Osteoblast (primary cell): ENCODE measurements around the gene CCDC142. TPM values are rescaled to one million over a fixed set of nuclear protein-coding genes. Genes with fewer than 3 reads are reported as not detected.

Experiments used
- DNase-seq: peaks from one replicate; pipeline ENCODE4 v3.0.0; 2011; ENCODE audit warnings: low spot score, mixed read lengths; ENCODE audit not compliant: insufficient read length; ENCODE audit errors: missing footprints
- H2AFZ ChIP-seq: 2 replicates; pipeline ENCODE4 v1.6.0; 2011; ENCODE audit warnings: mild to moderate bottlenecking, low read length
- H3K27ac ChIP-seq: 2 replicates; pipeline ENCODE4 v1.5.1; 2011; ENCODE audit warnings: mild to moderate bottlenecking, low read depth, low read length, moderate library complexity
- H3K27me3 ChIP-seq: 2 replicates; pipeline ENCODE4 v1.6.0; 2012; ENCODE audit warnings: mild to moderate bottlenecking, control low read depth, inconsistent platforms, low read length, moderate library complexity; ENCODE audit not compliant: insufficient read depth
- H3K36me3 ChIP-seq: 2 replicates; pipeline ENCODE4 v1.5.1; 2011; ENCODE audit warnings: mild to moderate bottlenecking, low read length, control low read depth, moderate library complexity; ENCODE audit not compliant: insufficient read depth
- H3K4me1 ChIP-seq: 2 replicates; pipeline ENCODE4 v1.5.1; 2011; ENCODE audit warnings: mild to moderate bottlenecking, low read length, control low read depth, moderate library complexity; ENCODE audit not compliant: insufficient read depth
- H3K4me2 ChIP-seq: 2 replicates; pipeline ENCODE4 v1.6.0; 2011; ENCODE audit warnings: mild to moderate bottlenecking, low read length; ENCODE audit not compliant: insufficient read depth
- H3K4me3 ChIP-seq: fragments of 200-600 bp; sonication (generic); 3 replicates; pipeline ENCODE4 v1.5.1; 2012; ENCODE audit warnings: mild to moderate bottlenecking, low read length, inconsistent platforms; ENCODE audit not compliant: insufficient read depth
- H3K79me2 ChIP-seq: 2 replicates; pipeline ENCODE4 v1.6.0; 2012; ENCODE audit warnings: mild to moderate bottlenecking, low read length, control low read depth, inconsistent platforms; ENCODE audit not compliant: insufficient read depth
- H3K9me3 ChIP-seq: 2 replicates; pipeline ENCODE4 v1.5.1; 2011; ENCODE audit warnings: low read depth, low read length, control low read depth
- H4K20me1 ChIP-seq: 2 replicates; pipeline ENCODE4 v1.6.0; 2012; ENCODE audit warnings: mild to moderate bottlenecking, low read length, control low read depth; ENCODE audit not compliant: insufficient read depth
- total RNA-seq: library from RNA; depleted of rRNA; stranded (reverse); fragments of >200 nt; gene quantifications from 2 replicates; pipeline ENCODE4 v1.2.3, GENCODE V29; 2012
- TF ChIP-seq, protein P1 (sequence below): IDR thresholded peaks from 2 replicates; pipeline ENCODE4 v1.5.1; 2011; ENCODE audit warnings: mild to moderate bottlenecking, low read depth, low read length, moderate library complexity; ENCODE audit errors: extremely low read depth

The CCDC142 gene
- total RNA-seq, 1 donor = 32.6 TPM

DNA sequence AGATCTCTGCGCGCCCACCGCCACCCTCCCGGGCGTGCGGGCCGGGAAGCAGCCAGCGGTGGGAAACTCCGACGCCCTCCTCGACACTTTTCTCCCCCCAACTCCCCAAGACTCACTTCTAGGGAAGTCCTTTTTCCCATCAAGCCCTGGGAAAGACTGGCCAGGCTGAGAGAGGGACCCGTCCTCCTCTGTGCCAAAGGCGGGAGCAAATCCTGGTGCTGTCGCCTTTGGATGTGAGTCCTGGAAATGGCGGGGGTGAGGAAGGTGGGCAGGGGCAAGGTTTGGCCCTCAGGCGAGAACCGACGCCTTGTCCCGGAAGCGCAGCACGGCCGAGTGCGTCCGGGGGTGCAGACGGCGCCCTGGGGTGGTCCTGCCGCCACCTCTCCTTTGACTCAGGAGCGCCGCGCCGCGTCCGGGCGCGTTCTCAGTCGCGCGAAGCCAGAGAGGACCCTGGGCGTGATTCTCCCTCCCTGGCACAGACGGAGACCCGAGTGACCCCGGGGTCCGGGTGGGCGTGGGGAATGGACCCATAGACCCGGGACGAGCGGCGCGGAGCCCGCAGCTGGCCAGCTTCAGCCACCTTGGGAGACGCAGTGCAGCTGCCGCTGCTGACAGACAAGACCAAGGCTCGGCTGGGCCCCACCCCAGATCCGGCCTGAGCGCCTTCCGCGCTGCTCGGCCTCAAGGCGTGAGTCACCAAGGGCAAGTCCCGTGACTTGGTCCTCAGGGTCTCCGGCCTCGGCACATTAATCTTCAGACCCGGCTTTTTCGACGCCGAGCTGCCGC lies 20.1 kb upstream of the CCDC142 start:
- peak overlapping the region; percentile 91 for H3K4me2 ChIP-seq
- H3K9me3 ChIP-seq = no peaks in the 10 kb centered on the region
- peaks cover 41% of the 10 kb centered on the region for H3K79me2 ChIP-seq
- peak overlapping the region; percentile 80 for H3K4me3 ChIP-seq
- H4K20me1 ChIP-seq = no peaks in the 10 kb centered on the region
- peak overlapping the region; percentile 81 for H3K27ac ChIP-seq
- peak overlapping the region; percentile 82 for H2AFZ ChIP-seq
- TF ChIP-seq, protein P1, sequence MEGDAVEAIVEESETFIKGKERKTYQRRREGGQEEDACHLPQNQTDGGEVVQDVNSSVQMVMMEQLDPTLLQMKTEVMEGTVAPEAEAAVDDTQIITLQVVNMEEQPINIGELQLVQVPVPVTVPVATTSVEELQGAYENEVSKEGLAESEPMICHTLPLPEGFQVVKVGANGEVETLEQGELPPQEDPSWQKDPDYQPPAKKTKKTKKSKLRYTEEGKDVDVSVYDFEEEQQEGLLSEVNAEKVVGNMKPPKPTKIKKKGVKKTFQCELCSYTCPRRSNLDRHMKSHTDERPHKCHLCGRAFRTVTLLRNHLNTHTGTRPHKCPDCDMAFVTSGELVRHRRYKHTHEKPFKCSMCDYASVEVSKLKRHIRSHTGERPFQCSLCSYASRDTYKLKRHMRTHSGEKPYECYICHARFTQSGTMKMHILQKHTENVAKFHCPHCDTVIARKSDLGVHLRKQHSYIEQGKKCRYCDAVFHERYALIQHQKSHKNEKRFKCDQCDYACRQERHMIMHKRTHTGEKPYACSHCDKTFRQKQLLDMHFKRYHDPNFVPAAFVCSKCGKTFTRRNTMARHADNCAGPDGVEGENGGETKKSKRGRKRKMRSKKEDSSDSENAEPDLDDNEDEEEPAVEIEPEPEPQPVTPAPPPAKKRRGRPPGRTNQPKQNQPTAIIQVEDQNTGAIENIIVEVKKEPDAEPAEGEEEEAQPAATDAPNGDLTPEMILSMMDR = peak; percentile 16
- no peaks in the 10 kb centered on the region for H3K27me3 ChIP-seq
- peaks cover 14% of the 10 kb centered on the region for H3K36me3 ChIP-seq
- H3K4me1 ChIP-seq = peaks cover 53% of the 10 kb centered on the region
- DNase-seq = peak; percentile 99

DNA sequence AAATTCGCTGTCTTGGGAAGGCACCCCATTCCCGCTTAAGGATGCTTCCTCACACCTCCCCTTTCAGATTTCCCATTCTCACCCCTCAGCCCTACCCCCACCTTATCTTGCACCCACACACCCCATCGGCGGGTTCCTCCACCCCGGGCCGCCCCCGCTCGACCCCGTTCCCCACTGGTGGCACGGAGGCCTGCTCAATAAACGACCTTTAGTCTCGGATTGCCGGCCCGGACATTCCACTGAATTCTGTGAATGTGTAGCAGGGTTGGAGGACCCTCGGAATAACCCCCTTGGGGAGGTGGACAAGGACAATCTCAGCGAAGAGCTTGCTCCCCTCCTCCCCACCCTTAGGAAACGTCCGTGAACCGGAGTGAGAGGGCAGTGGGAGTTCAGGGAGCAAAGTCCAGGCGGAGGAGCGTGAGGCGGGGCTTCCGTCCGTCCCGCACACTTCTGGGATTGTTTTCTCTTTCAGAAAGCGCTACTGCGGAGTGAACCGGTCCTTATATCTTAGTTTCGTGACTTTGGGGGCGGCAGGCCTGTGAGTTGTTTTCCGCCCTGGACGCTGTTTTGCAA lies 19.4 kb upstream of the CCDC142 start:
- peak; percentile 74 for DNase-seq

DNA sequence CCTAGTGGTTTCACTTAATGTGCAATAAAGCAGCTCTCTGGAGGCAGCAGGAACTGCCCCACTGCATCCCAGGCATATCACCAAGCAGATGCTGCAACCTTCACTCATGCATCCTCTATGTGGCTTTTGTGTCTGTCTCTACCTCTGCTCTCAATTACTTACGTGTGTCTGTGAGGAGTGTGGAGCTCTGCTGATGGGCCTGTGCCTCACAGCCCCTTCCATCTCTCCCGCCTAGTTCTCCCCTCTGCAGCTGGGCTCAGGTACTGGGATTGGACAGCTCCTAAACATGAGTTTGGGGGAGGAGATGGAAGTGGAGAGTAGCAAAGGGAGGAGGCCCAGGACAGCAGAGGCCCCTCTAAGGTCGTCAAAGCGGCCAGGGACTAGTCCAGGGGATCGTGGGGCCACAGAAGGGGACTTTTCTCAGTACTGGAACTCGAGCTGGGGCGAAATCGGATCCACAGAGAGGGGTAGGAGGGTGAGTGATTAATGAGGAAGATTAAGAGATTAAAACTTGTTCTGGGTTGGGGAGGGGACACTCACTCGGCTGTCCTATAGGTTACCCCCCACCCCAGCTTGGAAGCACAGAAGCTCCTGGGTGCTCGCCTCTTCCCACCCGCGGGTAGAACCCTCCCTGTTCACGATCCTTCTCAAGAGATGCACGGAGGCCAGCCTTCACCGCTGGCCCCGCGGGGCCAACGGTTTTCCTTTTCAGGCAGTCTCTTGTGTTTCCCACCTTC lies 18.7 kb upstream of the CCDC142 start:
- peaks cover 14% of the 10 kb centered on the region for H3K36me3 ChIP-seq
- H3K79me2 ChIP-seq = peaks cover 34% of the 10 kb centered on the region
- H3K4me2 ChIP-seq = no peak overlapping the region
- no peaks in the 10 kb centered on the region for H3K27me3 ChIP-seq
- no peak overlapping the region for H3K4me3 ChIP-seq
- H3K9me3 ChIP-seq = no peaks in the 10 kb centered on the region
- DNase-seq = peak; percentile 83
- TF ChIP-seq, protein P1 = no peak
- peaks cover 44% of the 10 kb centered on the region for H3K4me1 ChIP-seq
- no peak overlapping the region for H3K27ac ChIP-seq
- no peak overlapping the region for H2AFZ ChIP-seq
- no peaks in the 10 kb centered on the region for H4K20me1 ChIP-seq

More for the DNA sequence above, 19.4 kb upstream of the CCDC142 start:
- Histone ChIP-seq H3K27me3 (no peaks in the 10 kb centered on the region), H3K4me3 (peak overlapping the region; percentile 80), H3K4me2 (peak overlapping the region; percentile 91), H3K27ac (no peak overlapping the region), H3K36me3 (peaks cover 14% of the 10 kb centered on the region), H3K9me3 (no peaks in the 10 kb centered on the region), H2AFZ (no peak overlapping the region), H3K4me1 (peaks cover 50% of the 10 kb centered on the region), H4K20me1 (no peaks in the 10 kb centered on the region), H3K79me2 (peaks cover 41% of the 10 kb centered on the region)
- TF ChIP-seq, protein P1 = no peak

DNA sequence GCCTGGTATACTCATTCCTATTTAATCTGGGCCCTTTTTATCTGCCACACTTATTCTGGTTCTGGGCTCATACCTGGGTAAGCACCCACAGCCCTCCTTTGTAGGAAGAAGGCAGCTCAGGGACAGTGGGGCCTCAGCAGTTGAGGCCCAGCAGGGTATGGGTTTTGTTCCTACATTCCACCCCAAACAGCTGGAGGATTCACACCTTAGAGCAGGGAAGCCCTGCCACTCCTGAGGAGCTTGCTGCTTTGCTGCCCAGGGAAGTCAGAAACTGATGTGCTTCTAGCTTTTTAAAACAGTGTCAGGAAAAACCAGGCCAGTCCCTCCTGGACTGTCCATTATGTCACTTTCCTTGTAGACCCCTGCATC lies 17.8 kb upstream of the CCDC142 start:
- peaks cover 12% of the 10 kb centered on the region for H3K36me3 ChIP-seq
- H3K4me2 ChIP-seq = no peak overlapping the region
- TF ChIP-seq, protein P1 = no peak
- peaks cover 37% of the 10 kb centered on the region for H3K4me1 ChIP-seq
- DNase-seq = no peak
- no peaks in the 10 kb centered on the region for H4K20me1 ChIP-seq
- no peaks in the 10 kb centered on the region for H3K27me3 ChIP-seq
- no peaks in the 10 kb centered on the region for H3K9me3 ChIP-seq
- H3K79me2 ChIP-seq = peaks cover 26% of the 10 kb centered on the region
- no peak overlapping the region for H2AFZ ChIP-seq
- H3K4me3 ChIP-seq = no peak overlapping the region
- no peak overlapping the region for H3K27ac ChIP-seq
